ENCODE data around the gene ZNF182.
"Not testable (repeated sequence)": the region's sequence is repeated elsewhere in the genome, so short reads cannot be mapped to it uniquely, and the experiment has no call there.

- not testable (repeated sequence) for TF ChIP-seq EZH2 (IDR thresholded peaks at IDR 0.05; ENCODE audit: insufficient read depth, poor library complexity, severe bottlenecking); EZH2phosphoT487 (IDR thresholded peaks at IDR 0.05; ENCODE audit: insufficient read depth, low read depth)
Measured at GRCh38 chrX:48019892-48020291, 16.1 kb upstream of the ZNF182 start.
